Thyroid gland (tissue), 4 donors: Measurements from ENCODE around the gene ACTR2. TPM values are rescaled to one million over a fixed set of nuclear protein-coding genes. Genes with fewer than 3 reads are reported as not detected.
A peak's percentile ranks its signal among the peaks of the same experiment; 100 is the strongest.

Experiments used
- DNase-seq, 2 donors: peaks; one replicate each; pipeline ENCODE4 v3.0.0-alpha.2; 2019
- H3K27ac ChIP-seq, 3 donors: fragments of 200-600 bp; sonication (generic); 1 replicate in 2 of 3; 2 replicates in 1 of 3; pipeline ENCODE4 v1.5.1; 2016 to 2019; ENCODE audit warnings: mild to moderate bottlenecking in 1 of 3, moderate library complexity in 1 of 3
- H3K27me3 ChIP-seq: fragments of 200-600 bp; sonication (generic); one replicate; pipeline ENCODE4 v1.5.1; 2019
- H3K36me3 ChIP-seq, 2 donors: fragments of 200-600 bp; sonication (generic); one replicate each; pipeline ENCODE4 v1.5.1; 2016 to 2019
- H3K4me1 ChIP-seq, 2 donors: fragments of 200-600 bp; sonication (generic); one replicate each; pipeline ENCODE4 v1.5.1; 2017 to 2019
- H3K4me3 ChIP-seq, 3 donors: fragments of 200-600 bp; sonication (generic); replicated peaks in 1 of 3; 1 replicate in 2 of 3; 2 replicates in 1 of 3; pipeline ENCODE4 v1.5.1; 2016; ENCODE audit warnings: mild to moderate bottlenecking in 1 of 3
- H3K9me3 ChIP-seq: fragments of 200-600 bp; sonication (generic); one replicate; pipeline ENCODE4 v1.5.1; 2017
- POLR2A ChIP-seq, 2 donors: fragments of 450-650 bp; IDR thresholded peaks; one replicate each; pipeline ENCODE4 v1.6.1; 2017; ENCODE audit warnings: antibody characterized with exemption in 2 of 2, mild to moderate bottlenecking in 2 of 2, moderate library complexity in 1 of 2
- WGBS, 2 donors: methylation state at CpG; one replicate each; pipeline ENCODE4 v1.1.5; 2017; 5-methylcytosine and 5-hydroxymethylcytosine counted together
- intact Hi-C: fragments of 100-400 bp; cut with DNase I; formaldehyde crosslinking; loops from one replicate; pipeline ENCODE4 v1.15.1; 2023
- total RNA-seq, 4 donors: library from RNA; depleted of rRNA; stranded (reverse); fragments of >200 nt; gene quantifications; one replicate each; pipeline ENCODE4 v1.2.3, GENCODE V29; 2016
- TF ChIP-seq, protein P1 (sequence below), 6 experiments: fragments of 200-600 bp in 3 of 6; fragments of 450-650 bp in 3 of 6; sonication (generic) in 3 of 6; IDR thresholded peaks; one replicate each; pipeline ENCODE4 v1.5.1; 2016 to 2019; ENCODE audit warnings: antibody characterized with exemption in 6 of 6, mild to moderate bottlenecking in 2 of 6, inconsistent platforms in 1 of 6, moderate library complexity in 1 of 6

The ACTR2 gene
- total RNA-seq, 4 donors from 2014 or later, result 65.2 to 88.6 (median 74.7) TPM

- DNase-seq, result no peak
- intact Hi-C loops, result loop anchor here (5.0 to 10.0 kb wide), 2 partner anchors 171 to 288 kb away; partner anchors contain the start of gene SPRED2
- H3K9me3 ChIP-seq, result no peaks in the 10 kb centered on the region
- peaks cover 7 to 14% of the 10 kb centered on the region in 2 donors for H3K4me1 ChIP-seq
- no peaks in the 10 kb centered on the region for H3K27me3 ChIP-seq
- WGBS, 2 donors, result 87 to 89% methylated on average over 7 of the region's 7 CpGs
- no peak overlapping the region for H3K4me3 ChIP-seq
- TF ChIP-seq POLR2A (IDR thresholded peaks at IDR 0.05), result no peak
- TF ChIP-seq, protein P1, sequence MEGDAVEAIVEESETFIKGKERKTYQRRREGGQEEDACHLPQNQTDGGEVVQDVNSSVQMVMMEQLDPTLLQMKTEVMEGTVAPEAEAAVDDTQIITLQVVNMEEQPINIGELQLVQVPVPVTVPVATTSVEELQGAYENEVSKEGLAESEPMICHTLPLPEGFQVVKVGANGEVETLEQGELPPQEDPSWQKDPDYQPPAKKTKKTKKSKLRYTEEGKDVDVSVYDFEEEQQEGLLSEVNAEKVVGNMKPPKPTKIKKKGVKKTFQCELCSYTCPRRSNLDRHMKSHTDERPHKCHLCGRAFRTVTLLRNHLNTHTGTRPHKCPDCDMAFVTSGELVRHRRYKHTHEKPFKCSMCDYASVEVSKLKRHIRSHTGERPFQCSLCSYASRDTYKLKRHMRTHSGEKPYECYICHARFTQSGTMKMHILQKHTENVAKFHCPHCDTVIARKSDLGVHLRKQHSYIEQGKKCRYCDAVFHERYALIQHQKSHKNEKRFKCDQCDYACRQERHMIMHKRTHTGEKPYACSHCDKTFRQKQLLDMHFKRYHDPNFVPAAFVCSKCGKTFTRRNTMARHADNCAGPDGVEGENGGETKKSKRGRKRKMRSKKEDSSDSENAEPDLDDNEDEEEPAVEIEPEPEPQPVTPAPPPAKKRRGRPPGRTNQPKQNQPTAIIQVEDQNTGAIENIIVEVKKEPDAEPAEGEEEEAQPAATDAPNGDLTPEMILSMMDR (IDR thresholded peaks at IDR 0.05), result no peak
- peaks cover 0 to 3% of the 10 kb centered on the region in 2 donors for H3K36me3 ChIP-seq
- no peak overlapping the region for H3K27ac ChIP-seq
Measured at GRCh38 chr2:65263986-65264385, 36.4 kb downstream of the ACTR2 start.

GRCh38 chr2:65264821-65265670 is 37.4 kb downstream of the ACTR2 start:
- intact Hi-C loops, result loop anchor here (5.0 to 10.0 kb wide), 2 partner anchors 170 to 287 kb away; partner anchors contain the start of gene SPRED2
- no peak overlapping the region for H3K4me3 ChIP-seq
- DNase-seq, result no peak
- H3K9me3 ChIP-seq, result no peaks in the 10 kb centered on the region
- H3K27ac ChIP-seq, result no peak overlapping the region
- peaks cover 8 to 10% of the 10 kb centered on the region in 2 donors for H3K4me1 ChIP-seq
- H3K27me3 ChIP-seq, result no peaks in the 10 kb centered on the region
- no peak for TF ChIP-seq POLR2A (IDR thresholded peaks at IDR 0.05)
- TF ChIP-seq, protein P1 (IDR thresholded peaks at IDR 0.05), result peak; percentile 14 to 78 (median 62)
- H3K36me3 ChIP-seq, result peaks cover 0 to 3% of the 10 kb centered on the region in 2 donors
- WGBS, 2 donors, result 44 to 46% methylated on average over 8 of the region's 8 CpGs

DNA sequence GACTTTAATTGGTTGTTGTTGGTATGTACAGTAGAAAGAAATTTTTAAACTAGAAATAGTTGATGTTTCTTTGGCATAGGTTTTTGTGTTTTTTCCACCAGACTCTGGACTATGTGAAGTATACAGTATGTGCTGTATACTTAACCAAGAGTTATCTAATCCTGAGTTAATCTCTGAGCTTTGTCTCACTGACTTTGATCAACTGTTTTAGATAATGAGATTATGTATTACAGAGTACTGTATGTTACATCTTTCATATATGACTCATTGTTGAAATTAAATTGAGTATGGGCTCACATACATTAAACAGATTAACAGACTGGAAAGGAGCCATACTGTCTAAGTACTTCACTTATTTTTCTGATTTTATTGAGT is 38.0 kb downstream of the ACTR2 start:
- H3K4me3 ChIP-seq, result no peak overlapping the region
- TF ChIP-seq, protein P1 (IDR thresholded peaks at IDR 0.05), result no peak
- H3K27ac ChIP-seq, result no peak overlapping the region
- peaks cover 0 to 3% of the 10 kb centered on the region in 2 donors for H3K36me3 ChIP-seq
- H3K9me3 ChIP-seq, result no peaks in the 10 kb centered on the region
- H3K4me1 ChIP-seq, result peaks cover 8 to 10% of the 10 kb centered on the region in 2 donors
- no peaks in the 10 kb centered on the region for H3K27me3 ChIP-seq
- no peak for DNase-seq
- intact Hi-C loops, result loop anchor here (10.0 kb wide), 1 partner anchor 169 kb away; the partner anchor contains the start of gene SPRED2

- no peaks in the 10 kb centered on the region for H3K9me3 ChIP-seq
- 95 to 97% methylated on average over 1 of the region's 1 CpG for WGBS, 2 donors
- H3K4me1 ChIP-seq, result peaks cover 8 to 10% of the 10 kb centered on the region in 2 donors
- peak overlapping the region in 1 of 3 donors; percentile 9 for H3K27ac ChIP-seq
- H3K27me3 ChIP-seq, result no peaks in the 10 kb centered on the region
- no peak overlapping the region for H3K4me3 ChIP-seq
- intact Hi-C loops, result loop anchor here (10.0 kb wide), 1 partner anchor 168 kb away; the partner anchor contains the start of gene SPRED2
- TF ChIP-seq, protein P1 (IDR thresholded peaks at IDR 0.05), result no peak
- no peak for TF ChIP-seq POLR2A (IDR thresholded peaks at IDR 0.05)
- no peak for DNase-seq
- peaks cover 3 to 5% of the 10 kb centered on the region in 2 donors for H3K36me3 ChIP-seq
Measured at GRCh38 chr2:65267008-65267407, 39.4 kb downstream of the ACTR2 start.

- Histone ChIP-seq H3K27me3 (no peaks in the 10 kb centered on the region), H3K36me3 (peaks cover 3 to 13% of the 10 kb centered on the region in 2 donors), H3K4me1 (peaks cover 8 to 10% of the 10 kb centered on the region in 2 donors), H3K4me3 (no peak overlapping the region), H3K9me3 (no peaks in the 10 kb centered on the region), H3K27ac (no peak overlapping the region)
- 88 to 92% methylated on average over 4 of the region's 4 CpGs for WGBS, 2 donors
- TF ChIP-seq, protein P1 (IDR thresholded peaks at IDR 0.05), result no peak
- no peak for TF ChIP-seq POLR2A (IDR thresholded peaks at IDR 0.05)
- no peak for DNase-seq
- intact Hi-C loops, result loop anchor here (10.0 kb wide), 1 partner anchor 166 kb away; the partner anchor contains the start of gene SPRED2
Measured at GRCh38 chr2:65268957-65269356, 41.3 kb downstream of the ACTR2 start.
